Astrocyte of the spinal cord (primary cell): ENCODE data around the gene CXADR.
"Not testable (repeated sequence)": the region's sequence is repeated elsewhere in the genome, so short reads cannot be mapped to it uniquely, and the experiment has no call there.

Experiments used
- DNase-seq: peaks from one replicate; pipeline ENCODE4 v3.0.0; 2011; ENCODE audit warnings: low read depth, low spot score
- H3K4me3 ChIP-seq: 2 replicates; pipeline ENCODE4 v1.5.1; 2011; ENCODE audit warnings: low read depth, mild to moderate bottlenecking, low read length, moderate library complexity
- CTCF ChIP-seq: IDR thresholded peaks from 2 replicates; pipeline ENCODE4 v1.5.1; 2012; ENCODE audit warnings: low read depth, mild to moderate bottlenecking, low read length, inconsistent platforms
- in situ Hi-C: cut with HindIII; loops from 2 replicates; pipeline ENCODE4 v1.10.0; 2017; ENCODE audit warnings: low sequenced_read_pairs

The CXADR gene

DNA sequence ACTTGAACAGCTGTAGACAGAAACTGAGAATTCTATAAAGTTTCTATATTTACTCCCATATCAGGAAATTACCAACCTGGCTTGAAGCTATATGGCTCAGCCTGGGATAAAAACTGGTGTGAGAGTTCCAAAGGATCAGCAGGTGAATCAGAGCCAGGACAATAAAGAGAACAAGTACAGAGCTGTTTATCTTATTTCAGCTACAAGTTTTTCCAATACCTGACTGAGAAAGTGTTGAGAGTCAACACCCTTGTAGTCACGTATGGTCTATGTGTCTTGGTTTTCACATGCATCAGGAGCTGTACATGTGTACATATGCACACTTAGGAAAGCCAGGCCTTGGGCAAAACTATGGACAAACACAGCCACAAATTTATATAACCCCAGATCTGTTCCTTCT, 40.7 kb upstream of the CXADR start:
- H3K4me3 ChIP-seq = no peak overlapping the region
- in situ Hi-C loops = no loop called here
- no peak for DNase-seq
- TF ChIP-seq CTCF = no peak

DNA sequence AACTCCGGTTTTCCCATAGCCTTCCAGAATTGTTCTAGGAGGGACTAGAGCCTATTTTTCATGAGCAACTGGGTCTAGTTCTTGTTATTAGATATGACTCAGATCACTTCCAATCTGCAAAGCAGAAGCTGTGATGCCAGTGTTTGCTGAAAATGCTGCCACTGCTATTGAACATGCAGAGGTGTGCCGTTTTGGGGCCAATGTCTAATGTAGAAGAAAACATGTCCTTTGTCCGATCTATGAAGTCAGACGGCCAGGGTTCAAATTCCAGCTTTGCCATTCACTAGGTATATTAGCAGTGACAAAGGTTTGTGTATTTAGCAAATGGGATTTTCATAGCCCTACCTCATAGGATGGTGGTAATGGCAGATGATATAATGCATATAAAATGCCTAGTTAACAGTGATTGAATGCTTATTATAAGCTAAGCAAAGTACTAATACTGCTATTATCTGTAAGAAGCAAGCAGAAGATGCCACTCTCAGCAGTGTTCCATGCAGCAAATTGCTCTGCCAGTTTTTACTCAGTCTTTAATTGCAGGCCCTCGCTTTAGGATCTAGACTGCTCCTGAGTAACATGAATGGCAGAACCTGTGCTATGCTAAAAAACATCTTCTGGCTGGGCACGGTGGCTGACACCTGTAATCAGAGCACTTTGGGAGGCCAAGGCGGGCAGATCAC, 40.1 kb upstream of the CXADR start:
- TF ChIP-seq CTCF = no peak
- in situ Hi-C loops = no loop called here
- no peak overlapping the region for H3K4me3 ChIP-seq
- no peak for DNase-seq

DNA sequence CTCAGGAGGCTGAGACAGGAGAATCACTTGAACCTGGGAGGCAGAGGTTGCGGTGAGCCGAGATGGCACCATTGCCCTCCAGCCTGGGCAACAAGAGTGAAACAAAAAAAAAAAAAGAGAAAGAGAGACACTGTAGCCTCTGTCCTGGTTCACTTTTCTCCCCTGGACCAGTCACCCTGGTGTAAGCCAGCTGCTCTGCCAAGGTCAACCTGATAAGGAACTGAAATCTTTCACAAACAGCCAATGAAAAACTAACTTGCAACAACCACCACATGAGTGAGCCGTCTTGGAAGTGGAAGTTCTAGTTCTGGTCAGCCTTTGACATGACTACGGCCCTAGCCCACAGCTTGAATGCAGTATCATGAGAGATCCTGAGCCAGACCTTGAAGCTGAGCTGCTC, 36.8 kb upstream of the CXADR start:
- TF ChIP-seq CTCF = no peak
- no peak for DNase-seq
- in situ Hi-C loops = no loop called here
- H3K4me3 ChIP-seq = no peak overlapping the region

- DNase-seq, H3K4me3 ChIP-seq, in situ Hi-C loops: not testable (repeated sequence)
These were observed 34.7 kb upstream of the CXADR start for GRCh38 chr21:17478156-17478555.

DNA sequence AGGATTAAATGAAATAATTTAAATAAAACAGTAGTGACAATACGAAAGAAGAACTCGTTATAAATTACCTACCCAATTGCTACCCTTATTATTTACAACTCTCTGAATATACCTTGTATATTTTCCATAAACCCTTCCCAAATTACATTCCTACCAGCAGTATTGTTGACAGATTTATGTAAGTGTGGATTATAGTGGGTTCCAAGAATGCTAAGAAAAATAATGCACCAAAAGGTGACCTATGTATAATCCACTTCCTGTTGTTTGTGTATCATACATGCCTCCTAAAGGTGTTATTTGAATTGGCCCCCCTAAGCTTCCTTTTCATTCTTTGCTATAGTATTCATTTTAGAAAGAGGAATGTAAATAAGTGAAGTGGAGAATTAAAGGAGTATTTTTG, 33.2 kb upstream of the CXADR start:
- no peak overlapping the region for H3K4me3 ChIP-seq
- in situ Hi-C loops = no loop called here
- TF ChIP-seq CTCF = no peak
- DNase-seq = no peak

- in situ Hi-C loops = no loop called here
- DNase-seq = no peak
- no peak overlapping the region for H3K4me3 ChIP-seq
- TF ChIP-seq CTCF = no peak
These were observed 29.9 kb upstream of the CXADR start for GRCh38 chr21:17482928-17483327.

DNA sequence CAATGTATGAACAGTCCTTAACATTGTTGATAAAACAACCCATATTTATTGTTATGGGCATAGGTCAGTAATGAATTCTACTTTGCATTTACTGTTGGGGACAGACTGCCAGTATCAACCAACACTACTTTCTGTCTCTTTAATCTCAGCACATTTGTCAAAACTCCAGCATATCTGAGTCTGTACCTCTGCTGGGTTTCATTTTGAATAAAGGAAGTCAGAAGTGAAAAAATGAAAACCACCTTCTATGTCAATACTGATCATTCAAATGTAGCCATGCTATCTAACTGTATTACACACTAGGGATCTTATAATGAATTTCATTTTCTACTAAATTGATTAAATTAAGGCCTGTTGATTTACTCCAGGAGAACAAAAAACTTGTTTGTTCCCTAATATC, 24.2 kb upstream of the CXADR start:
- no peak for TF ChIP-seq CTCF
- no peak for DNase-seq
- no peak overlapping the region for H3K4me3 ChIP-seq
- in situ Hi-C loops = no loop called here

DNA sequence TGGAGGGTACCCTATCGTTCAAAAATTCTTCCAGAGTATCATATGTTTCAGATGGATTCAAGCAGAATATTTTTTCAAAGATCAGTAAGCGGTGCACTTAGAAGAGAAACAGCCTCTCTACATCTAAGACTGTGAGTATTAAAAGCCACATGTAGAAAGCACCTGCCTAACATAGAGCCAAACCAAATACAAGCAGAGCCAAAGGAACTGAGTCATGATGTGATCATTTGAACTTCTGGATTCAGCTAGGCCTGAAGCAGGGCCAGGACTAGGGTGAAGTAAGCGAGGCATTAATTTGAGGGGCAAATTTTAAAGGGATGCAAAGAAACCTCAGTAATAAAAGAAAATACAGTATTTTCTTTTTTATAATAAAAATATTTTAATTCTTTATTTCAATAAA, 23.3 kb upstream of the CXADR start:
- in situ Hi-C loops = not testable (repeated sequence)
- DNase-seq = peak; percentile 75

More for the DNA sequence above, 23.3 kb upstream of the CXADR start:
- not testable (repeated sequence) for H3K4me3 ChIP-seq
